ENCODE measurements around the gene FOXP1.
A peak's percentile ranks its signal among the peaks of the same experiment; 100 is the strongest.

FOXP1 gene

GRCh38 chr3:71080517-71081083 is 502.9 kb downstream of the FOXP1 start:
- peak overlapping the region; percentile 68 for H3K9ac ChIP-seq (ENCODE audit: low read length)
- peaks cover 51% of the 10 kb centered on the region for H4K20me1 ChIP-seq (ENCODE audit: insufficient read depth, low read length)
- H2AFZ ChIP-seq (ENCODE audit: low read depth, low read length): no peak overlapping the region
- TF ChIP-seq EZH2phosphoT487 (IDR thresholded peaks at IDR 0.05; ENCODE audit: low read depth) (no peak), CTCF (IDR thresholded peaks at IDR 0.05; ENCODE audit: low read depth, low read length) (no peak)
- no peaks in the 10 kb centered on the region for H3K27me3 ChIP-seq (ENCODE audit: low read depth, low read length)
- peak overlapping the region; percentile 81 for H3K4me2 ChIP-seq (ENCODE audit: low read length)
- peaks cover 33% of the 10 kb centered on the region for H3K36me3 ChIP-seq (replicated peaks; ENCODE audit: low read depth, low read length)
- peak overlapping the region; percentile 94 for H3K27ac ChIP-seq (ENCODE audit: low read length)
- H3K79me2 ChIP-seq (ENCODE audit: low read length): peaks cover 92% of the 10 kb centered on the region
- peaks cover 4% of the 10 kb centered on the region; the same call in 1 of the 2 replicates for H3K9me3 ChIP-seq (ENCODE audit: insufficient read depth, low read length)
- peak overlapping the region; percentile 69 for H3K4me3 ChIP-seq (ENCODE audit: low read length)
- H3K4me1 ChIP-seq (ENCODE audit: low read length): peaks cover 95% of the 10 kb centered on the region

GRCh38 chr3:71078723-71079525 is 504.6 kb downstream of the FOXP1 start:
- Histone ChIP-seq H3K4me3 (ENCODE audit: low read length) (peak overlapping the region; percentile 69), H3K4me1 (ENCODE audit: low read length) (peaks cover 95% of the 10 kb centered on the region), H4K20me1 (ENCODE audit: insufficient read depth, low read length) (peaks cover 64% of the 10 kb centered on the region), H3K79me2 (ENCODE audit: low read length) (peaks cover 97% of the 10 kb centered on the region), H3K9ac (ENCODE audit: low read length) (peak overlapping the region; percentile 68), H3K27ac (ENCODE audit: low read length) (peak overlapping the region; percentile 94), H3K27me3 (ENCODE audit: low read depth, low read length) (no peaks in the 10 kb centered on the region), H2AFZ (ENCODE audit: low read depth, low read length) (no peak overlapping the region), H3K9me3 (ENCODE audit: insufficient read depth, low read length) (peaks cover 4% of the 10 kb centered on the region; the same call in 1 of the 2 replicates), H3K36me3 (replicated peaks; ENCODE audit: low read depth, low read length) (peaks cover 45% of the 10 kb centered on the region), H3K4me2 (ENCODE audit: low read length) (peak overlapping the region; percentile 81)
- TF ChIP-seq EZH2phosphoT487 (IDR thresholded peaks at IDR 0.05; ENCODE audit: low read depth) (no peak), CTCF (IDR thresholded peaks at IDR 0.05; ENCODE audit: low read depth, low read length) (no peak)

- Histone ChIP-seq H3K79me2 (ENCODE audit: low read length) (peaks cover 100% of the 10 kb centered on the region), H3K4me2 (ENCODE audit: low read length) (peak overlapping the region; percentile 81), H3K4me3 (ENCODE audit: low read length) (peak overlapping the region; percentile 69), H3K4me1 (ENCODE audit: low read length) (peaks cover 98% of the 10 kb centered on the region), H4K20me1 (ENCODE audit: insufficient read depth, low read length) (peaks cover 72% of the 10 kb centered on the region), H3K27ac (ENCODE audit: low read length) (peak overlapping the region; percentile 94), H3K9me3 (ENCODE audit: insufficient read depth, low read length) (peaks cover 4% of the 10 kb centered on the region; the same call in 1 of the 2 replicates), H3K9ac (ENCODE audit: low read length) (peak overlapping the region; percentile 68), H2AFZ (ENCODE audit: low read depth, low read length) (no peak overlapping the region), H3K27me3 (ENCODE audit: low read depth, low read length) (no peaks in the 10 kb centered on the region), H3K36me3 (replicated peaks; ENCODE audit: low read depth, low read length) (peaks cover 50% of the 10 kb centered on the region)
- TF ChIP-seq EZH2phosphoT487 (IDR thresholded peaks at IDR 0.05; ENCODE audit: low read depth): no peak
- no peak for TF ChIP-seq CTCF (IDR thresholded peaks at IDR 0.05; ENCODE audit: low read depth, low read length)
Observed at GRCh38 chr3:71078199-71078598, 505.3 kb downstream of the FOXP1 start.

GRCh38 chr3:71077070-71077469 is 506.5 kb downstream of the FOXP1 start:
- Histone ChIP-seq H2AFZ (ENCODE audit: low read depth, low read length) (no peak overlapping the region), H4K20me1 (ENCODE audit: insufficient read depth, low read length) (peaks cover 83% of the 10 kb centered on the region), H3K27ac (ENCODE audit: low read length) (peak overlapping the region; percentile 94), H3K9me3 (ENCODE audit: insufficient read depth, low read length) (no peaks in the 10 kb centered on the region), H3K27me3 (ENCODE audit: low read depth, low read length) (no peaks in the 10 kb centered on the region), H3K4me1 (ENCODE audit: low read length) (peaks cover 99% of the 10 kb centered on the region), H3K36me3 (replicated peaks; ENCODE audit: low read depth, low read length) (peaks cover 50% of the 10 kb centered on the region), H3K9ac (ENCODE audit: low read length) (peak overlapping the region; percentile 68; the same call in 1 of the 2 replicates), H3K79me2 (ENCODE audit: low read length) (peaks cover 100% of the 10 kb centered on the region), H3K4me2 (ENCODE audit: low read length) (peak overlapping the region; percentile 81), H3K4me3 (ENCODE audit: low read length) (peak overlapping the region; percentile 69)
- TF ChIP-seq EZH2phosphoT487 (IDR thresholded peaks at IDR 0.05; ENCODE audit: low read depth) (no peak), CTCF (IDR thresholded peaks at IDR 0.05; ENCODE audit: low read depth, low read length) (no peak)

Measured in OCI-LY3 (cell line).